ENCODE data around the gene FKBP6. TPM values are rescaled to one million over a fixed set of nuclear protein-coding genes. Genes with fewer than 3 reads are reported as not detected.
"Not testable (repeated sequence)": the region's sequence is repeated elsewhere in the genome, so short reads cannot be mapped to it uniquely, and the experiment has no call there.

Gene FKBP6
- total and polyA plus RNA-seq, 2 of the 13 experiments (the other 11 are each of a cell fraction or from before 2014, with no cell fraction given): 0.07 to 0.20 TPM

GRCh38 chr7:73397521-73398281 is 69.7 kb downstream of the FKBP6 start:
- no peaks in the 10 kb centered on the region for H3K79me2 ChIP-seq (ENCODE audit: insufficient read depth, low read length)
- H2AFZ ChIP-seq (ENCODE audit: low read length): no peak overlapping the region
- FAIRE-seq (no peak), ATAC-seq (no peak), DNase-seq (ENCODE audit: low spot score) (no peak)
- 42% methylated on average over 13 of the region's 14 CpGs for WGBS (ENCODE audit: low lambda C conversion rate)
- H3K9ac ChIP-seq (ENCODE audit: insufficient read depth, low read depth, low read length): no peak overlapping the region
- H3K27ac ChIP-seq (ENCODE audit: extremely low read length, insufficient read depth, low read length): no peak overlapping the region
- in situ Hi-C loops (cut with HindIII; ENCODE audit: extremely low pct_ligation_motif_present, low pct_unique_long_range_greater_than_20kb) (no loop called here), intact Hi-C loops (cut with micrococcal nuclease; ENCODE audit: unreplicated experiment) (no loop called here)
- CTCF ChIA-PET (ENCODE audit: low intra/inter-chr PET ratio, low total read pairs): no interaction called here
- POLR2A ChIA-PET: no interaction called here
- H4K20me1 ChIP-seq (ENCODE audit: insufficient read depth, low read length): no peaks in the 10 kb centered on the region
- BruUV-seq (replicated peaks): no TSS peak
- no peak overlapping the region for H3K4me2 ChIP-seq (ENCODE audit: low read depth, low read length)
- no peaks in the 10 kb centered on the region for H3K36me3 ChIP-seq (replicated peaks in 1 of 2; ENCODE audit: control insufficient read depth in 1 of 2, insufficient read depth in 2 of 2, low read length in 2 of 2)
- H3K27me3 ChIP-seq (ENCODE audit: control insufficient read depth in 1 of 2, insufficient read depth in 2 of 2, low read length in 2 of 2): peaks cover 0 to 9% of the 10 kb centered on the region in 2 experiments; a peak in 3 of 5 replicates
- TF ChIP-seq IRX3 (CRISPR knock-in tag; IDR thresholded peaks at IDR 0.05; ENCODE audit: borderline replicate concordance, low read depth): no peak
- no peak for TF ChIP-seq THAP7 (CRISPR knock-in tag; IDR thresholded peaks at IDR 0.05)
- no peak for TF ChIP-seq ZBTB2 (CRISPR knock-in tag; IDR thresholded peaks at IDR 0.05; ENCODE audit: low read depth)
- no peak overlapping the region for H3K4me3 ChIP-seq (replicated peaks in 1 of 3; ENCODE audit: insufficient read depth in 1 of 3, low read depth in 2 of 3, low read length in 3 of 3)
- H3K9me3 ChIP-seq (ENCODE audit: low read length): no peaks in the 10 kb centered on the region
- peaks cover 18% of the 10 kb centered on the region for H3K4me1 ChIP-seq (ENCODE audit: insufficient read depth, low read length)

GRCh38 chr7:73399185-73400050 is 71.5 kb downstream of the FKBP6 start:
- BruUV-seq (replicated peaks); POLR2A ChIA-PET; intact Hi-C loops (cut with micrococcal nuclease; ENCODE audit: unreplicated experiment); H3K27ac ChIP-seq (ENCODE audit: extremely low read length, insufficient read depth, low read length); H3K9ac ChIP-seq (ENCODE audit: insufficient read depth, low read depth, low read length); CTCF ChIA-PET (ENCODE audit: low intra/inter-chr PET ratio, low total read pairs); DNase-seq (ENCODE audit: low spot score); H2AFZ ChIP-seq (ENCODE audit: low read length); ATAC-seq; FAIRE-seq; H4K20me1 ChIP-seq (ENCODE audit: insufficient read depth, low read length); H3K36me3 ChIP-seq (replicated peaks in 1 of 2; ENCODE audit: control insufficient read depth in 1 of 2, insufficient read depth in 2 of 2, low read length in 2 of 2); H3K27me3 ChIP-seq (ENCODE audit: control insufficient read depth in 1 of 2, insufficient read depth in 2 of 2, low read length in 2 of 2); in situ Hi-C loops (cut with HindIII; ENCODE audit: extremely low pct_ligation_motif_present, low pct_unique_long_range_greater_than_20kb); H3K79me2 ChIP-seq (ENCODE audit: insufficient read depth, low read length); H3K9me3 ChIP-seq (ENCODE audit: low read length); H3K4me3 ChIP-seq (replicated peaks in 1 of 3; ENCODE audit: insufficient read depth in 1 of 3, low read depth in 2 of 3, low read length in 3 of 3); H3K4me2 ChIP-seq (ENCODE audit: low read depth, low read length): not testable (repeated sequence)
- H3K4me1 ChIP-seq (ENCODE audit: insufficient read depth, low read length): peaks cover 18% of the 10 kb centered on the region
- 59% methylated on average over 19 of the region's 19 CpGs for WGBS (ENCODE audit: low lambda C conversion rate)

- ATAC-seq: peak; percentile 21; the same call in 2 of the 3 replicates
- H3K9ac ChIP-seq (ENCODE audit: insufficient read depth, low read depth, low read length); intact Hi-C loops (cut with micrococcal nuclease; ENCODE audit: unreplicated experiment); H3K9me3 ChIP-seq (ENCODE audit: low read length); BruUV-seq (replicated peaks); FAIRE-seq; DNase-seq (ENCODE audit: low spot score); H3K36me3 ChIP-seq (replicated peaks in 1 of 2; ENCODE audit: control insufficient read depth in 1 of 2, insufficient read depth in 2 of 2, low read length in 2 of 2); CTCF ChIA-PET (ENCODE audit: low intra/inter-chr PET ratio, low total read pairs); H3K4me2 ChIP-seq (ENCODE audit: low read depth, low read length); POLR2A ChIA-PET; H2AFZ ChIP-seq (ENCODE audit: low read length); H3K27ac ChIP-seq (ENCODE audit: extremely low read length, insufficient read depth, low read length); H3K4me3 ChIP-seq (replicated peaks in 1 of 3; ENCODE audit: insufficient read depth in 1 of 3, low read depth in 2 of 3, low read length in 3 of 3); in situ Hi-C loops (cut with HindIII; ENCODE audit: extremely low pct_ligation_motif_present, low pct_unique_long_range_greater_than_20kb); H3K79me2 ChIP-seq (ENCODE audit: insufficient read depth, low read length); H3K27me3 ChIP-seq (ENCODE audit: control insufficient read depth in 1 of 2, insufficient read depth in 2 of 2, low read length in 2 of 2); H4K20me1 ChIP-seq (ENCODE audit: insufficient read depth, low read length); H3K4me1 ChIP-seq (ENCODE audit: insufficient read depth, low read length): not testable (repeated sequence)
- WGBS (ENCODE audit: low lambda C conversion rate): 62% methylated on average over 1 of the region's 3 CpGs
Measured at GRCh38 chr7:73404860-73405259, 76.9 kb downstream of the FKBP6 start.

Data from HepG2 (cell line).